Neutrophil (primary cell): Measurements from ENCODE around the gene ZBTB40.

Experiments used
- H3K27ac ChIP-seq: fragments of 200-600 bp; sonication (generic); 2 replicates; pipeline ENCODE4 v1.5.1; 2016; ENCODE audit warnings: mild to moderate bottlenecking, moderate library complexity
- H3K27me3 ChIP-seq: fragments of 200-600 bp; sonication (generic); 2 replicates; pipeline ENCODE4 v1.6.0; 2016; ENCODE audit warnings: mild to moderate bottlenecking
- H3K36me3 ChIP-seq: fragments of 200-600 bp; sonication (generic); 2 replicates; pipeline ENCODE4 v1.5.1; 2017
- H3K4me1 ChIP-seq, 2 experiments: fragments of 200-600 bp in 1 of 2; sonication (generic) in 1 of 2; 1 replicate in 1 of 2; 2 replicates in 1 of 2; pipeline versions ENCODE4 v1.5.1 to v1.6.1; 2013 to 2016; ENCODE audit warnings: low read depth in 1 of 2, low read length in 1 of 2, mild to moderate bottlenecking in 1 of 2, moderate library complexity in 1 of 2; ENCODE audit not compliant: control insufficient read depth in 1 of 2, insufficient read depth in 1 of 2
- H3K4me3 ChIP-seq, 2 experiments: fragments of 200-600 bp in 1 of 2; sonication (generic) in 1 of 2; 1 replicate in 1 of 2; 2 replicates in 1 of 2; pipeline ENCODE4 v1.5.1; 2013 to 2016; ENCODE audit warnings: low read depth in 1 of 2, low read length in 1 of 2, mild to moderate bottlenecking in 1 of 2, moderate library complexity in 1 of 2
- H3K9me3 ChIP-seq: fragments of 200-600 bp; sonication (generic); 2 replicates; pipeline ENCODE4 v1.5.1; 2016
- TF ChIP-seq, protein P1 (sequence below): fragments of 200-600 bp; sonication (generic); IDR thresholded peaks from 2 replicates; pipeline ENCODE4 v1.5.1; 2016; ENCODE audit warnings: antibody characterized with exemption

Gene ZBTB40

DNA sequence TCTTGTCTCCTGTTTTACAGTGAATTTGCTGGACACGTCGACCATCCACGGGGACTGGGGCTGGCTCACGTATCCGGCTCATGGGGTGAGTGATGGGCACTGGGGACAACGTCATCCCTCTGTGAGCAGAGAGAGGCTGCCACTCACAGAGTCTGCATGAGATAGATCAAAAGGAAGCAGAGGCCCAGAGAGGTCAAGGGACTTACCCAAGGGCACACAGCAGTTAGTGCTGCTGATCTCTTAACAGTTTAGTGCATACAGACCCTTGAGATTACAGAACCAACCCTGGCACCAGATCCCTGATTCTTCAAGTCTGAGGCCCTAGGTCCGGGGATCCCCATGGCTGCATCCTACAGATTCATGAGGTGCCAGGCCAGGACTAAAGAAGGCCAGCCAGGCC is 117.6 kb downstream of the ZBTB40 start:
- H3K27me3 ChIP-seq: peaks cover 41% of the 10 kb centered on the region
- H3K36me3 ChIP-seq: no peaks in the 10 kb centered on the region
- no peak overlapping the region for H3K4me3 ChIP-seq
- no peaks in the 10 kb centered on the region for H3K9me3 ChIP-seq
- TF ChIP-seq, protein P1, sequence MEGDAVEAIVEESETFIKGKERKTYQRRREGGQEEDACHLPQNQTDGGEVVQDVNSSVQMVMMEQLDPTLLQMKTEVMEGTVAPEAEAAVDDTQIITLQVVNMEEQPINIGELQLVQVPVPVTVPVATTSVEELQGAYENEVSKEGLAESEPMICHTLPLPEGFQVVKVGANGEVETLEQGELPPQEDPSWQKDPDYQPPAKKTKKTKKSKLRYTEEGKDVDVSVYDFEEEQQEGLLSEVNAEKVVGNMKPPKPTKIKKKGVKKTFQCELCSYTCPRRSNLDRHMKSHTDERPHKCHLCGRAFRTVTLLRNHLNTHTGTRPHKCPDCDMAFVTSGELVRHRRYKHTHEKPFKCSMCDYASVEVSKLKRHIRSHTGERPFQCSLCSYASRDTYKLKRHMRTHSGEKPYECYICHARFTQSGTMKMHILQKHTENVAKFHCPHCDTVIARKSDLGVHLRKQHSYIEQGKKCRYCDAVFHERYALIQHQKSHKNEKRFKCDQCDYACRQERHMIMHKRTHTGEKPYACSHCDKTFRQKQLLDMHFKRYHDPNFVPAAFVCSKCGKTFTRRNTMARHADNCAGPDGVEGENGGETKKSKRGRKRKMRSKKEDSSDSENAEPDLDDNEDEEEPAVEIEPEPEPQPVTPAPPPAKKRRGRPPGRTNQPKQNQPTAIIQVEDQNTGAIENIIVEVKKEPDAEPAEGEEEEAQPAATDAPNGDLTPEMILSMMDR: no peak
- no peaks in the 10 kb centered on the region for H3K4me1 ChIP-seq
- no peak overlapping the region for H3K27ac ChIP-seq

DNA sequence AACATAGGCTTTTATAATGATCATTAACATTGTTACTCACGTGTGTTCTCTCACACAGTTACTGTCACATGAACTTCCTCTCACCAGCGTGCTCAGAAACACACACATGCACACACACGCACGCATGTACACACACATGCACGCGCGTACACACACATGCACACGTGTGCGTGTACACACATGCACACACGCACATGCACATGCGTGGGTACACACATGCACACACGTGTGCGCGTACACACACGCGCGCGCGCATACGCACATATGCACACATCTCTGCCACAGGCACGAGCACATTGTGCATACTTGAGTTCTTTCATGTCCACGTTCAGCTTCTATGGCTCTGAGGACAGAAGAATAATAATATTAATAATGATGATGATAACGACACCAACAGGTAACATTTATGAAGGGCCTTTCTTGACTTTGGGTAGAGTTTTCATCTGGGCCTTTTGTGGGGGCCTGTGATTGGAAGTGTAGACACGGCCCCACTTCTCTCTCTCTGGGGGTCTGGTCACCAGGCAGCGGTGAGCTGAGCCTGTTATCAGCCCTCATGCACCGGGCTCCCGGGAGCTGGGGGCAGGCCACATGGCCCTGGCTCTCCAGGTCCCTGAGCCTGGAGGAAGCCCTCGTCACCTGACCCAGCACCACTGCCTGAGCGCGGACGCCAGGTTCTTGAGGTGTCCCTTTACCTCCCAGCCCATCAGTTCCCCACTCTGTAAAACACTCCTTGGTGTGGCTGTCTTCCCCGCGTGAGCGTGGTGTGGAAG is 118.7 kb downstream of the ZBTB40 start:
- no peaks in the 10 kb centered on the region for H3K9me3 ChIP-seq
- no peak overlapping the region for H3K4me3 ChIP-seq
- no peaks in the 10 kb centered on the region for H3K36me3 ChIP-seq
- H3K4me1 ChIP-seq: no peaks in the 10 kb centered on the region
- TF ChIP-seq, protein P1: no peak
- peaks cover 31% of the 10 kb centered on the region for H3K27me3 ChIP-seq
- H3K27ac ChIP-seq: no peak overlapping the region

DNA sequence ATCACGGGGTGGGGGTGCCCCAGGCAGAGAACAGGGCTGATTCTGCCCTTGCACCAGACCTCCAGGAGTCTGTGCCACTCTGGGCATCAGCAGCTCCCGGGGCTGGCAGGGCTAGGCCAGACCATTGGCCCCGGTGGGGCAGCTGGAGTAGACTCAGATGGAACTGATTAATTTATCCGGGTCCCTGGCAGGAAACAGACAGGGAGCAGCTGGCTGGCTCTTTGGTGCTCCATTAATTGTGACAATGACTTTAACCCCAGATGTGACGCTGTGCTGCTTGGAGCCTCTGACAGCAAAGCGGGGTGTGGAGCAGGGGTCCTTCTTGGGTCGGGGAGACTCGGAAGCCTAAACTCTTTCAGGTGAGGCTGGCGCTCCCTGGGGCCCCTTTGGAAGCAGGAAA is 121.2 kb downstream of the ZBTB40 start:
- TF ChIP-seq, protein P1: no peak
- H3K4me3 ChIP-seq: no peak overlapping the region
- H3K36me3 ChIP-seq: no peaks in the 10 kb centered on the region
- peaks cover 8% of the 10 kb centered on the region for H3K27me3 ChIP-seq
- H3K27ac ChIP-seq: no peak overlapping the region
- H3K9me3 ChIP-seq: no peaks in the 10 kb centered on the region
- H3K4me1 ChIP-seq: no peaks in the 10 kb centered on the region

DNA sequence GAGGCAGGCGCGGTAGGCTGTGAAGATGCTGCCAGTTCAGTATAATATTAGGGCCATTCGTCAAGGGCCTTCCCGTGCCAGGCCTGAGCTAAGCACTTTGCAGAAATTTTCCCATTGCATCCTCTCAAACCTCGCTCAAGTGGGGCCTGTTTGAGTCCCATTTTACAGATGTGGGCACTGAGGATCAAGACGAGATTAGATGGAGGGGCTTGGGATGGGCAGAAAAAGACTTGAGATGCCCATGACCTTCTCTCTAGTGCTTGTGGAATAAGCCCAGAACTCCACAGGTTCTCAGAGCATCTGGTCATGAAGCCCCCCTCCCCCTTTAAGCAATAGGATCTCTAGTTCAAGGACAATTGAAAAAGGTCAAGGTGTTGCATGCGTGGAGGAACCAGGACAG is 121.6 kb downstream of the ZBTB40 start:
- H3K4me3 ChIP-seq: no peak overlapping the region
- H3K9me3 ChIP-seq: no peaks in the 10 kb centered on the region
- no peak overlapping the region for H3K27ac ChIP-seq
- no peaks in the 10 kb centered on the region for H3K36me3 ChIP-seq
- TF ChIP-seq, protein P1: no peak
- H3K27me3 ChIP-seq: peaks cover 8% of the 10 kb centered on the region
- H3K4me1 ChIP-seq: no peaks in the 10 kb centered on the region

DNA sequence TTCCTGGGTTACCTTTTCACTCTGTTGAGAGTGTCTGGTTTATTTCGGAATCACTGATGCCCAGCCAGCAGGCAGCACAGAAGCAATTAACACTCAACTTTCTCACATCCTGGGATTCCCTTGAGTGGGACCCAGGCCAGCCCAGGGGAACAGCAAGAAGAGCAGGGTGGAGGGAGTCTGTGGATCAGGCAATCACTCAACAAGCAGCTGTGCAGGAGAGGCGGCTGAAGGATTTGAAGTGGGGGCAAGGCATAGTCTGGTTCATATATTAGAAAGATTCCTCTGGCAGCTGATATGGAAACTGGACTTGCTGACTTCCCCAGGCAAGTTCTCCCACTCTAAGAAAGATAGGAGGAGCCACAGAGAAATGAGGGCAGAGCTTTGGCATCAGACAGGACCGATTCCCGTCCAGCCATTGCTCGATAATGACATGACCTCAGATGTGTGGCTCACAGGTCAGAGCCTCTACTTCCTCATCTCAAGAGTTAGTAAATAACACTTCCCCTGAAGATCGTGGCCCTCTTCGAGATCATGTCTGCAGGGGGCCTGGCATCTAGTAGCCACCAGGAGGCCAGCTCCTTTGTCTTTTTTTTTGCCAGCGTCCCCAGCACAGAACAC is 124.0 kb downstream of the ZBTB40 start:
- TF ChIP-seq, protein P1: no peak
- no peaks in the 10 kb centered on the region for H3K9me3 ChIP-seq
- peaks cover 8% of the 10 kb centered on the region for H3K27me3 ChIP-seq
- no peaks in the 10 kb centered on the region for H3K4me1 ChIP-seq
- H3K4me3 ChIP-seq: no peak overlapping the region
- no peak overlapping the region for H3K27ac ChIP-seq
- no peaks in the 10 kb centered on the region for H3K36me3 ChIP-seq
